ENCODE measurements around the gene SPATA45. TPM values are rescaled to one million over a fixed set of nuclear protein-coding genes. Genes with fewer than 3 reads are reported as not detected.

The SPATA45 gene
- total and polyA plus RNA-seq, 2 of the 13 experiments (the other 11 are each of a cell fraction or from before 2014, with no cell fraction given): 0.17 to 0.64 TPM

GRCh38 chr1:212857992-212858460 lies 10.6 kb upstream of the SPATA45 start, which contains the start of gene FLVCR1 (continued):
- TF ChIP-seq ATAD3A (CRISPR knock-in tag; IDR thresholded peaks at IDR 0.05) (no peak), ELK4 (CRISPR knock-in tag; IDR thresholded peaks at IDR 0.05; ENCODE audit: borderline replicate concordance) (no peak), PHF20 (CRISPR knock-in tag; IDR thresholded peaks at IDR 0.05) (peak; percentile 58; the same call in 1 of the 2 replicates), NFKB2 (CRISPR knock-in tag; IDR thresholded peaks at IDR 0.05; ENCODE audit: borderline replicate concordance) (no peak), SRY (CRISPR knock-in tag; IDR thresholded peaks at IDR 0.05) (no peak)
- TF ChIP-seq, protein P1, sequence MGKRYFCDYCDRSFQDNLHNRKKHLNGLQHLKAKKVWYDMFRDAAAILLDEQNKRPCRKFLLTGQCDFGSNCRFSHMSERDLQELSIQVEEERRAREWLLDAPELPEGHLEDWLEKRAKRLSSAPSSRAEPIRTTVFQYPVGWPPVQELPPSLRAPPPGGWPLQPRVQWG (CRISPR knock-in tag; IDR thresholded peaks at IDR 0.05; ENCODE audit: borderline replicate concordance, low read depth): no peak
- TF ChIP-seq, protein P2, sequence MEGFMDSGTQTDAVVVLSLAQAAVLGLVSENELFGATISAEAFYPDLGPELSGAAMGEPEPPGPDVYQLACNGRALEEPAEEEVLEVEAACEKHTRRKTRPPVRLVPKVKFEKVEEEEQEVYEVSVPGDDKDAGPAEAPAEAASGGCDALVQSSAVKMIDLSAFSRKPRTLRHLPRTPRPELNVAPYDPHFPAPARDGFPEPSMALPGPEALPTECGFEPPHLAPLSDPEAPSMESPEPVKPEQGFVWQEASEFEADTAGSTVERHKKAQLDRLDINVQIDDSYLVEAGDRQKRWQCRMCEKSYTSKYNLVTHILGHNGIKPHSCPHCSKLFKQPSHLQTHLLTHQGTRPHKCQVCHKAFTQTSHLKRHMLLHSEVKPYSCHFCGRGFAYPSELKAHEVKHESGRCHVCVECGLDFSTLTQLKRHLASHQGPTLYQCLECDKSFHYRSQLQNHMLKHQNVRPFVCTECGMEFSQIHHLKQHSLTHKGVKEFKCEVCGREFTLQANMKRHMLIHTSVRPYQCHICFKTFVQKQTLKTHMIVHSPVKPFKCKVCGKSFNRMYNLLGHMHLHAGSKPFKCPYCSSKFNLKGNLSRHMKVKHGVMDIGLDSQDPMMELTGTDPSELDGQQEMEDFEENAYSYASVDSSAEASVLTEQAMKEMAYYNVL (CRISPR knock-in tag; IDR thresholded peaks at IDR 0.05; ENCODE audit: borderline replicate concordance): no peak; the same call in 1 of the 2 replicates

DNA sequence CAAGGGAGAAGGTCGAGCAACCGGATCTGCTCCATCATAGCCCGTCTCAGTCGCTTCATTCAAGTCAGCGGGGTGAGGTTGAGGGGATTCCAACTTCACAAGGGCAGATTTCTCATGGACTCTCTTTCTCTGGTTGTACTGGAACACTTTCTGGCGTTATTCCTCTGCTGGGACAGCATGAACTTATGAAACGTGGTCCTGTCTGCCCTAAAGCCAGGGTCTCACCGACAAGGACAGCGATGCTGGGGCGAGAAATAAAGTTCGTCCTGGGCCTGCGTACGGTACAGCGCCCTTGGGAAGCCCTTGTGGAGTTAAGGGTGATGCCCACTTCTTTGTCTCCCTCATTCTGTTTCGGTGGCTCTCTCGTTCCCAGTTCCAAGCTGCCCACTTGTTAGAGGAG lies 9.3 kb upstream of the SPATA45 start:
- Histone ChIP-seq H3K27me3 (ENCODE audit: control insufficient read depth in 1 of 2, insufficient read depth in 2 of 2, low read length in 2 of 2) (no peaks in the 10 kb centered on the region; a peak in 1 of 5 replicates), H3K4me2 (ENCODE audit: low read depth, low read length) (peak overlapping the region; percentile 69), H4K20me1 (ENCODE audit: insufficient read depth, low read length) (peaks cover 6% of the 10 kb centered on the region; the same call in 1 of the 2 replicates), H3K36me3 (replicated peaks in 1 of 2; ENCODE audit: control insufficient read depth in 1 of 2, insufficient read depth in 2 of 2, low read length in 2 of 2) (no peaks in the 10 kb centered on the region), H3K79me2 (ENCODE audit: insufficient read depth, low read length) (peaks cover 39% of the 10 kb centered on the region), H3K9me3 (ENCODE audit: low read length) (no peaks in the 10 kb centered on the region), H3K4me1 (ENCODE audit: insufficient read depth, low read length) (peaks cover 53% of the 10 kb centered on the region), H2AFZ (ENCODE audit: low read length) (no peak overlapping the region), H3K4me3 (replicated peaks in 1 of 3; ENCODE audit: insufficient read depth in 1 of 3, low read depth in 2 of 3, low read length in 3 of 3) (peak overlapping the region; percentile 74 to 93 (median 90); a peak in 5 of 6 replicates), H3K9ac (ENCODE audit: insufficient read depth, low read depth, low read length) (peak overlapping the region; percentile 80), H3K27ac (ENCODE audit: extremely low read length, insufficient read depth, low read length) (peak overlapping the region; percentile 96)
- DNase-seq (ENCODE audit: low spot score) (no peak), ATAC-seq (no peak), FAIRE-seq (no peak)
- BruUV-seq (replicated peaks): no TSS peak
- CTCF ChIA-PET (ENCODE audit: low intra/inter-chr PET ratio, low total read pairs): no interaction called here
- POLR2A ChIA-PET: interaction anchor here (1.5 to 7.2 kb wide), 6 partner anchors 9 to 64 kb away, joined by 7 to 80 read pairs (median 9); partner anchors contain the start of genes NSL1, SPATA45 and TATDN3
- WGBS (ENCODE audit: low lambda C conversion rate): 86% methylated on average over 16 of the region's 16 CpGs
- TF ChIP-seq ZBTB38 (CRISPR knock-in tag; IDR thresholded peaks at IDR 0.05): peak; percentile 95
- TF ChIP-seq PCBP2 (optimal IDR thresholded peaks at IDR 0.05; ENCODE audit: low read depth, low read length, poor library complexity, severe bottlenecking): no peak
- peak; percentile 61 for TF ChIP-seq PRPF4 (IDR thresholded peaks at IDR 0.05; ENCODE audit: low read depth, low read length, poor library complexity, severe bottlenecking)
- in situ Hi-C loops (cut with HindIII; ENCODE audit: extremely low pct_ligation_motif_present, low pct_unique_long_range_greater_than_20kb): loop anchor here (5.0 kb wide), 1 partner anchor 39 kb away; no protein-coding TSS in a partner anchor
- intact Hi-C loops (cut with micrococcal nuclease; ENCODE audit: unreplicated experiment): loop anchor here (1.0 kb wide), 1 partner anchor 64 kb away; no protein-coding TSS in a partner anchor

Data from HepG2 (cell line).